CD4-positive, alpha-beta T cell treated with Interleukin-10 for 1 hour (primary cell): ENCODE measurements around the gene DOCK3.
A peak's percentile ranks its signal among the peaks of the same experiment; 100 is the strongest.
"Not testable (repeated sequence)": the region's sequence is repeated elsewhere in the genome, so short reads cannot be mapped to it uniquely, and the experiment has no call there.

Experiments used
- DNase-seq: peaks from one replicate; pipeline ENCODE4 v3.0.0-alpha.2; 2020

The DOCK3 gene

GRCh38 chr3:51378726-51379125 lies 704.0 kb downstream of the DOCK3 start:
- DNase-seq, result no peak

DNA sequence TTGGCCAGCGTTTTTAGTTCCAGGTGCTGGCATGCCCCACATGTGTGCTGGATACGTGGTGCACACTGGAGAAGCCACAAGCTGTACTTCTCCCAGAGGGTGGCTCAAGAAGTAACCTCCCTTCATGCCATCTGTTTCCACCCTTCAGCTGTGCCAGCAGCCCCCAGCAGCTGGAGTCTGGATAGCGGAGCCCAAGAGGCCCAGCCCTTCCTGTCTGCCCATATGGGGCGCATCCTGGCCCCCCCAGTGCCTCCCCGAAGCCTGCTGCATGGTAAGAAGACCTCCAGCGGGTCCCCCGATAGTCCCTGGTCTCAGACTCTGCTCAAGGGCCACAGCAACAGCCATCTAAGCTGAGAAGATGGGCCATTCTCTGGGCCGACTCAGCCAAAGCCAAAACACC lies 704.6 kb downstream of the DOCK3 start:
- DNase-seq, result no peak

- DNase-seq, result no peak
These were observed 705.2 kb downstream of the DOCK3 start for GRCh38 chr3:51379746-51380455.

- DNase-seq, result no peak
These were observed 706.0 kb downstream of the DOCK3 start for GRCh38 chr3:51380601-51381332.

GRCh38 chr3:51381333-51381705 lies 706.6 kb downstream of the DOCK3 start:
- no peak for DNase-seq

- no peak for DNase-seq
These were observed 707.5 kb downstream of the DOCK3 start for GRCh38 chr3:51382076-51382745.

DNA sequence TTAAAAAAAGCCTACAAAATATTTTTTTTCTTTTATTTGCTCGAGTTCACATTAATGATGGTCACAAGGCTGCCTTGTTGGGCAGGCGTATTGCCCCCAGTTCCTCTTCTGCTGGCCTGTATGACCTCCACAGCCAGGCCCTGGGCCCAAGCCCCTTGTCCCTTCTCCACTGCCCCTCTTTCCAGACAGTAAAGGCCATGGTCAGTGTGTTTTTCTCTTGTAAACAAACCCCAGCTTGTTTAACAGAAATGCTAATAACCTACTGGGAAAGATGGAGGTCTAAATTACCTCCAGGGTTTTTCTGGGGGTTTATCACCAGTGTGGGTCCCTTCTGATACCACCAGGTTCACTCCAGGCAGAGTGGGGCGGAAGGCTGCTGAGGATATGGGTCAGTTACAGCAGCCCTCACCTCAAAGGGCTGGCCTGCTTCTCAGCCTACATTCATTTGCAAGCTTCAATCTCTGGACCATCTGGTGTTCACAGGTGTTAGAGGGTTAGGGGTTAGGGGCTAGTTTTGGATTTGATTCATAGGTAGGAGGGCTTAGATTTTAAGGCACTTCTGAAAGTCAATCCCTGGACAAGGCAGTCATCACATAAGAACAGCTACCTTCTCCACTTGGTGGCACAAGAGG lies 708.3 kb downstream of the DOCK3 start:
- DNase-seq, result no peak

GRCh38 chr3:51384055-51384725 lies 709.5 kb downstream of the DOCK3 start:
- peak; percentile 20 for DNase-seq

DNA sequence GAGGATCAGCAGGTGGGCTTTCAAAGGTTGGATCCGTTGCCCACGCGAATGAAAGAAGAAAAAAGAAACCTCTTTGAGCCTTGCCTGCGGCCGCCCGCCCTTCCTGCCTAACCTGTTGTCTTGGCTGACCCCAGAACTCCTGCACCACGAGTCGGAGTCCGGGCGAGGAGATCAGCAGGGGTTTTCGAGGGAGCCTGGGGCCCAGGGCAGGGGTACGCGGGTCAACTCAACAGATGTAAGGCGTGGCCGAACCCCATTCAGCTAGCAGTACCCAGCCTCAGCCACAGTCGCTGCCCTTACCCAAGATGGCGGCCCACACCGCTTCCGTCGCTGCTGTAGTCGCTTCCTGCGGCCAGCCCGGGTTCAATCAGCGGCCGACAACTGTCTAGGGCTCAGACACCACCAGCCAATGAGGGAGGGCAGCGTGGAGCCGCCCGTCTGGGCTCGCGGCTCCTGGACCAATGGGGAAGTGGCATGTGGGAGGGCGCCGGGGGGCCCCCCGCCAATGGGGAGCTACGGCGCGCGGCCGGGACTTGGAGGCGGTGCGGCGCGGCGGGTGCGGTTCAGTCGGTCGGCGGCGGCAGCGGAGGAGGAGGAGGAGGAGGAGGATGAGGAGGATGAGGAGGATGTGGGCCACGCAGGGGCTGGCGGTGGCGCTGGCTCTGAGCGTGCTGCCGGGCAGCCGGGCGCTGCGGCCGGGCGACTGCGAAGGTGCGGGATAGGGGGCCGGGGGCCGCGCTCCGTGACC lies 710.2 kb downstream of the DOCK3 start, which contains the start of gene MANF:
MANF (plus strand) TSS at position 566 of the 748 bp plus-strand sequence; CDS start at position 618, 52 bp downstream.
- DNase-seq, result peak; percentile 98

- peak; percentile 17 for DNase-seq
These were observed 710.9 kb downstream of the DOCK3 start for GRCh38 chr3:51385621-51386091.

DNA sequence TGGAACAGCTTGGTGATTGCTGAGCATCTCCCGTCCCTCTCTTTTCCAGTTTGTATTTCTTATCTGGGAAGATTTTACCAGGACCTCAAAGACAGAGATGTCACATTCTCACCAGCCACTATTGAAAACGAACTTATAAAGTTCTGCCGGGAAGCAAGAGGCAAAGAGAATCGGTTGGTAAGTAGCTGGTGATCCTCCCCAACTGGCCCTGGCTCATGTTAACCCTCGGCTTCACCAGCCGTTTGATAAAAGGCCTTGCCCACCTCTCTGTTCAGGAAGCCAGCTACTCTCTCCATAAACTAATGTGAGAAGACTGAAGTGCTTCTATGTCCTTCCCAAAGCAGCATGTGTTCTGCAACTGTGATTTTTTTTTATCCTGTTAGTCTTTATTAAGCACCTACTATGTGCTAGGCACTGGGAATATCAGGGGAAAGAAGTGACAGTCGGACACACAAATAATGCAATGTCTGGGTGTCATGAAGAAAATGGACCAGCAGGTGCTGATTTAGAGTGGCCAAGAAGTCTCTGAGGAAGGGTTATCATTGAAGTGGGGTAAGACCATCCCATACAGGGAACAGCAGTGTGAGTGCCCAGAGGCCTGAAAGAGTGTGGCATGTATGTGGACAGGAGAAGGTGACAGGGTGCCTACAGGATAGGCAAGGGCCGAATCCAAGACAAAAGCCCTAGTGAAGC lies 711.6 kb downstream of the DOCK3 start:
- DNase-seq, result no peak

GRCh38 chr3:51386852-51387229 lies 712.1 kb downstream of the DOCK3 start:
- DNase-seq, result no peak

DNA sequence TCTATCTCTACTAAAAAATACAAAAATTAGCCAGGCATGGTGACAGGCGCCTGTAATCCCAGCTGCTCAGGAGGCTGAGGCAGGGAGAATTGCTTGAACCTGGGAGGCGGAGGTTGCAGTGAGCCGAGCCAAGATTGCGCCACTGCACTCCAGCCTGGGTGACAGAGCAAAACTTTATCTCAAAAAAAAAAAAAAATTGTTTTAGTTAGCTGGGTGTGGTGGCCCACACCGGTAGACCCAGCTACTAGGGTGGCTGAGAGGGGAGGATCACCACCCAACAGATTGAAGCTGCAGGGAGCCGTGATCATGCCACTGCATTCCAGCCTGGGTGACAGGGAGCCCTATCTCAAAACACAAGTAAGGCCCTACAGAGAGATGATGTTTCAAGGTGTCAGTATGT lies 712.6 kb downstream of the DOCK3 start:
- not testable (repeated sequence) for DNase-seq

GRCh38 chr3:51388286-51389029 lies 713.7 kb downstream of the DOCK3 start:
- DNase-seq, result no peak

DNA sequence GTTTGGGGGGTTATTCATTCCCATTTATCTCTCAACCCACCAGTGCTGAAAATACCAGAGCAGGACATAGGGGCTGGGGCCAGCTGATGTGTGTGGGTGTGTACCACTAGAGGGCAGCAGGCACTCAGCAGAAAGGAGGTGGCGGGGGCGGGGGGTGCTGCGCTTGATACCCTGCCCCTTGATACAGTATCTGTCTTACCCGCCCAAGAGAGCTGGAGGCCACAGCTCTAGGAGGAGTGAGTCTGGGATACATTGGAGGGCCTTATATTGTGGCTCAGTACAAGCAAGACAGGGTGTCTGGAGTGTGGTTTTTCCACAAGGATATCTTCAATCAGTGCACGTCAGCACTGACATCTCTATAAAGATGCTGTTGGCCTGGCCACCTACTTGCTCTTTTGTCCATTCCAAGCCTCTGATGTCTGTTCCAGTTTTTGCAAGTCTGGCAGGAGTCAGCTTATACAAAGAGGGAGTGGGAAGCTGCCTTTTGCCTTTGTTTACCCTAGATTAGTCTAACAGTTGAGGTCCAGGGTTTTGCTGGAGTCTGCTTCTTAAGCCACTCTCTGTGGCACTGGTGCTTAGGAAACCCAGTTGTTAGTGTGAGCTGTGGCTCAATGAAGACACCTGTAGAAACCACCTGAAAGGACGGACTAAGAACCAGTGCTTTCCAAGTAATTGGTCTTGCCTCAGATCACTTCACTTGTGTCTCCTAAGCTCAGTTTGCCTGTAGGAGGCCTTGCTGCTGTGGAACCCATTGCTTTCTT lies 714.9 kb downstream of the DOCK3 start:
- DNase-seq, result peak; percentile 69

- DNase-seq, result no peak
These were observed 715.7 kb downstream of the DOCK3 start for GRCh38 chr3:51390246-51391074.

- peak; percentile 98 for DNase-seq
These were observed 716.4 kb downstream of the DOCK3 start, which contains the start of gene RBM15B for GRCh38 chr3:51391075-51391565. RBM15B (plus strand) TSS chr3:51391285; CDS start chr3:51391400, 115 bp downstream.
